ENCODE measurements around the gene FOXB2. TPM values are rescaled to one million over a fixed set of nuclear protein-coding genes. Genes with fewer than 3 reads are reported as not detected.
"Not testable (repeated sequence)": the region's sequence is repeated elsewhere in the genome, so short reads cannot be mapped to it uniquely, and the experiment has no call there.

The FOXB2 gene
- total and polyA plus RNA-seq, 3 donors from 2014 or later = not detected

- Histone ChIP-seq H3K4me3 (no peak overlapping the region), H3K4me1 (no peaks in the 10 kb centered on the region), H3K27ac (no peak overlapping the region), H3K27me3 (no peaks in the 10 kb centered on the region), H3K36me3 (ENCODE audit: low read depth, missing control alignments) (no peaks in the 10 kb centered on the region), H3K9me3 (no peaks in the 10 kb centered on the region)
- 81 to 88% methylated on average over 7 of the region's 7 CpGs for WGBS, 2 donors
- intact Hi-C loops (cut with DNase I; ENCODE audit: low total_unique reads) = no loop called here
- no peak for DNase-seq
- TF ChIP-seq POLR2A (IDR thresholded peaks at IDR 0.05) = no peak
- no peak for TF ChIP-seq CTCF (IDR thresholded peaks at IDR 0.05)
Measured at GRCh38 chr9:77040340-77040739, 20.9 kb downstream of the FOXB2 start.

- DNase-seq; H3K36me3 ChIP-seq (ENCODE audit: low read depth, missing control alignments); H3K4me1 ChIP-seq; H3K27me3 ChIP-seq; H3K27ac ChIP-seq; H3K9me3 ChIP-seq; intact Hi-C loops (cut with DNase I; ENCODE audit: low total_unique reads); H3K4me3 ChIP-seq: not testable (repeated sequence)
- 87 to 94% methylated on average over 4 of the region's 4 CpGs for WGBS, 2 donors
Measured at GRCh38 chr9:77043743-77044142, 24.3 kb downstream of the FOXB2 start.

GRCh38 chr9:77060681-77061080 lies 41.2 kb downstream of the FOXB2 start:
- DNase-seq; intact Hi-C loops (cut with DNase I; ENCODE audit: low total_unique reads): not testable (repeated sequence)
- 70 to 72% methylated on average over 20 to 30 of the region's 31 CpGs for whole genome bisulfite sequencing, 2 donors

GRCh38 chr9:77063645-77064285 lies 44.3 kb downstream of the FOXB2 start:
- no peak for DNase-seq
- no peaks in the 10 kb centered on the region for H3K27me3 ChIP-seq
- H3K36me3 ChIP-seq (ENCODE audit: low read depth, missing control alignments) = no peaks in the 10 kb centered on the region
- no peak overlapping the region for H3K27ac ChIP-seq
- H3K9me3 ChIP-seq = no peaks in the 10 kb centered on the region
- 81 to 84% methylated on average over 6 of the region's 6 CpGs for WGBS, 2 donors
- TF ChIP-seq CTCF (IDR thresholded peaks at IDR 0.05) (no peak), POLR2A (IDR thresholded peaks at IDR 0.05) (no peak)
- H3K4me1 ChIP-seq = no peaks in the 10 kb centered on the region
- no peak overlapping the region for H3K4me3 ChIP-seq
- intact Hi-C loops (cut with DNase I; ENCODE audit: low total_unique reads) = no loop called here

More at GRCh38 chr9:77060681-77061080, 41.2 kb downstream of the FOXB2 start:
- H3K4me3 ChIP-seq; H3K27ac ChIP-seq; H3K9me3 ChIP-seq; H3K36me3 ChIP-seq (ENCODE audit: low read depth, missing control alignments); H3K27me3 ChIP-seq; H3K4me1 ChIP-seq: not testable (repeated sequence)

GRCh38 chr9:77066388-77066787 lies 46.9 kb downstream of the FOXB2 start:
- Histone ChIP-seq H3K9me3 (no peaks in the 10 kb centered on the region), H3K27ac (no peak overlapping the region), H3K4me1 (no peaks in the 10 kb centered on the region), H3K36me3 (ENCODE audit: low read depth, missing control alignments) (no peaks in the 10 kb centered on the region), H3K4me3 (no peak overlapping the region), H3K27me3 (no peaks in the 10 kb centered on the region)
- intact Hi-C loops (cut with DNase I; ENCODE audit: low total_unique reads) = no loop called here
- DNase-seq = no peak
- no peak for TF ChIP-seq POLR2A (IDR thresholded peaks at IDR 0.05)
- no peak for TF ChIP-seq CTCF (IDR thresholded peaks at IDR 0.05)
- 10 to 63% methylated on average over 1 of the region's 1 CpG for WGBS, 2 donors

Small RNA genes lying within 50 kb of the gene (small RNA-seq; reads per million reads assigned to genes)
- gene ATP5MFP3 = 0 reads per million in 2 donors

Other genes with a start within 250 kb of the FOXB2 start
- 10 to 100 TPM; 15.8 to 17.2 TPM for gene PRUNE2, start 113.5 kb upstream of the FOXB2 start, total RNA-seq
- gene PRUNE2, start 113.5 kb upstream of the FOXB2 start, polyA plus RNA-seq (ENCODE audit: insufficient read depth, low read depth, low replicate concordance) = 19.3 TPM
- gene VPS13A, start 157.9 kb downstream of the FOXB2 start, total RNA-seq = 10 to 100 TPM; 40.3 to 71.4 TPM
- 27.4 TPM for gene VPS13A, start 157.9 kb downstream of the FOXB2 start, polyA plus RNA-seq (ENCODE audit: insufficient read depth, low read depth, low replicate concordance)